ENCODE results near the gene MARCHF3.
A peak's percentile ranks its signal among the peaks of the same experiment; 100 is the strongest.

MARCHF3 gene

DNA sequence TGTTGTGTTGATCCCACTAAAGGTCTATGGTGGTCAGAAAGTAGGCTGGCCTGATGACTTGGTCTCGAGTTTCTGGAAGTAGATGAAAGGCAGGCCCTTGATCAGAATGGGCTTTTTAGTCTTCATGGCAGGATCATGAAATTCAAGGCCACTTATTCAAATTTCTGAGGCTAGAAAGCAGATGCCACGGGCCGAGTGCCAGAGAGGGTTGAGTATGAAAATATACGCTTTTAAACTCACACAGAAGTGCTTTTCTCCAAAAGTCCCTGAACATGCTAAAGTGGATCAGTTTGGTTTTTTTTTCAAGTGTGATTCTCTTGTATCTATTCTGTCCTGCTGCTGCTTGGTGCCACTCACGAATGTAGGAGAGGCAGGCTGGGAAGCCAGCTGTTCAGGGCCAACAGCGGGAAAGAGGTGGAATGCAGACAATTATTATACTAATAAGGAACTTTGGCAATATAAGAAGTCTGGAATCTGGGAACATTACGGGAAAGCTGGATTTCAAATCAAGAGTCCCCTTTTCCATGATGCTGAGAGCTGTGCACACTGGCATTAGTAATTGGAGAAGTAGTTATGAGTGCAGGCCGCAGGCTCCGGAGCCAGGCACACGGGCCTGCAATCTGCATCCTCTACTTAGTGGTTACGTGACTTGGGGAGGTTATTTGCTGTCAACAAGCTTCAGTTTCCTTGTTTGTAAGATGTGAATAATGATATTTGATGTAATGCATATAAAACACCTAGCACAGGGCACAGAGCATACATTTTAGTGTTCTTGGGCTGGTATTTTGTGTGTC, 157.6 kb downstream of the MARCHF3 start:
- DNase-seq = no peak
- Histone ChIP-seq H3K9me3 (ENCODE audit: control insufficient read depth, low read length) (no peaks in the 10 kb centered on the region), H3K27ac (ENCODE audit: insufficient read depth, low read length, poor library complexity, severe bottlenecking) (no peak overlapping the region), H3K4me1 (ENCODE audit: control insufficient read depth, insufficient read depth, low read length, poor library complexity, severe bottlenecking) (no peaks in the 10 kb centered on the region), H3K4me3 (ENCODE audit: insufficient read depth, low read depth, low read length, poor library complexity, severe bottlenecking) (no peak overlapping the region), H3K36me3 (ENCODE audit: control insufficient read depth, insufficient read depth, low read length) (no peaks in the 10 kb centered on the region), H3K27me3 (replicated peaks; ENCODE audit: control insufficient read depth, insufficient read depth, low read length, poor library complexity, severe bottlenecking) (no peaks in the 10 kb centered on the region)

- no peaks in the 10 kb centered on the region for H3K36me3 ChIP-seq (ENCODE audit: control insufficient read depth, insufficient read depth, low read length)
- no peak for DNase-seq
- H3K27ac ChIP-seq (ENCODE audit: insufficient read depth, low read length, poor library complexity, severe bottlenecking) = no peak overlapping the region
- no peaks in the 10 kb centered on the region for H3K4me1 ChIP-seq (ENCODE audit: control insufficient read depth, insufficient read depth, low read length, poor library complexity, severe bottlenecking)
- no peak overlapping the region for H3K4me3 ChIP-seq (ENCODE audit: insufficient read depth, low read depth, low read length, poor library complexity, severe bottlenecking)
- H3K27me3 ChIP-seq (replicated peaks; ENCODE audit: control insufficient read depth, insufficient read depth, low read length, poor library complexity, severe bottlenecking) = no peaks in the 10 kb centered on the region
- no peaks in the 10 kb centered on the region for H3K9me3 ChIP-seq (ENCODE audit: control insufficient read depth, low read length)
Observed at GRCh38 chr5:126871441-126871840, 158.9 kb downstream of the MARCHF3 start.

- no peaks in the 10 kb centered on the region for H3K36me3 ChIP-seq (ENCODE audit: control insufficient read depth, insufficient read depth, low read length)
- H3K4me3 ChIP-seq (ENCODE audit: insufficient read depth, low read depth, low read length, poor library complexity, severe bottlenecking) = peak overlapping the region; percentile 20
- H3K27ac ChIP-seq (ENCODE audit: insufficient read depth, low read length, poor library complexity, severe bottlenecking) = no peak overlapping the region
- H3K27me3 ChIP-seq (replicated peaks; ENCODE audit: control insufficient read depth, insufficient read depth, low read length, poor library complexity, severe bottlenecking) = no peaks in the 10 kb centered on the region
- DNase-seq = no peak
- H3K4me1 ChIP-seq (ENCODE audit: control insufficient read depth, insufficient read depth, low read length, poor library complexity, severe bottlenecking) = no peaks in the 10 kb centered on the region
- no peaks in the 10 kb centered on the region for H3K9me3 ChIP-seq (ENCODE audit: control insufficient read depth, low read length)
Observed at GRCh38 chr5:126869005-126869451, 161.3 kb downstream of the MARCHF3 start.

DNA sequence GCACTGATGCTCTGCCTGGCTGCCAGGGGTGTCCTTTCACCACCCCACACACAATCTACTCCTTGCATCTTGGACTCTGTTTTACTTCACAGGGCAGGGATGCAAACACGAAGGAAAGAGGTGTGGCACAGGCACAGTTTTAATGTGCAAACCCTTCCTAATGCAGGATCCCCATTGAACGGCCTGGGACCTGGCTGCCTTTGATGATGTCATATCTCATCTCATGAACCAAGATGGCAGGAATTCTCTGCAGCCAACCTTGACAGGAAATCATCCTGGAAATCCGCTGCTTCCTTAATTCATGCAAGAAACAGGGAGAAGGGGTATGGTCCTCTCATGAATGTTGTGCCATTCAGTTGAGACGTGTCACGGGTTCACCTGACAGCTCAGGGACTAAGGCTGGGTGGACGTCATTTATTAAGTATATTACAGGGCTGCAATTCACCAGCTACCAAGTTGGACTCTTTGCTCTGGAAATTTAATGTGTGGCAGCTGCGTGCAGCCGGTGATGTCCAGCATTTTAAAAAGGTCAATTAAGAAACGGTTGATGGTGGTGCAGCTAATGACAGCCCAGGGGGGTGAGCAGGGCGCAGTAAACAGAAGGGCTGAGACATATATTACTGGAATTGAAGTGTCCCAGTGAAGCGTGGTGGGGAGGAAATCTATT, 161.9 kb downstream of the MARCHF3 start:
- Histone ChIP-seq H3K27me3 (replicated peaks; ENCODE audit: control insufficient read depth, insufficient read depth, low read length, poor library complexity, severe bottlenecking) (no peaks in the 10 kb centered on the region), H3K4me3 (ENCODE audit: insufficient read depth, low read depth, low read length, poor library complexity, severe bottlenecking) (no peak overlapping the region), H3K27ac (ENCODE audit: insufficient read depth, low read length, poor library complexity, severe bottlenecking) (no peak overlapping the region), H3K4me1 (ENCODE audit: control insufficient read depth, insufficient read depth, low read length, poor library complexity, severe bottlenecking) (no peaks in the 10 kb centered on the region), H3K36me3 (ENCODE audit: control insufficient read depth, insufficient read depth, low read length) (no peaks in the 10 kb centered on the region), H3K9me3 (ENCODE audit: control insufficient read depth, low read length) (no peaks in the 10 kb centered on the region)
- no peak for DNase-seq

DNA sequence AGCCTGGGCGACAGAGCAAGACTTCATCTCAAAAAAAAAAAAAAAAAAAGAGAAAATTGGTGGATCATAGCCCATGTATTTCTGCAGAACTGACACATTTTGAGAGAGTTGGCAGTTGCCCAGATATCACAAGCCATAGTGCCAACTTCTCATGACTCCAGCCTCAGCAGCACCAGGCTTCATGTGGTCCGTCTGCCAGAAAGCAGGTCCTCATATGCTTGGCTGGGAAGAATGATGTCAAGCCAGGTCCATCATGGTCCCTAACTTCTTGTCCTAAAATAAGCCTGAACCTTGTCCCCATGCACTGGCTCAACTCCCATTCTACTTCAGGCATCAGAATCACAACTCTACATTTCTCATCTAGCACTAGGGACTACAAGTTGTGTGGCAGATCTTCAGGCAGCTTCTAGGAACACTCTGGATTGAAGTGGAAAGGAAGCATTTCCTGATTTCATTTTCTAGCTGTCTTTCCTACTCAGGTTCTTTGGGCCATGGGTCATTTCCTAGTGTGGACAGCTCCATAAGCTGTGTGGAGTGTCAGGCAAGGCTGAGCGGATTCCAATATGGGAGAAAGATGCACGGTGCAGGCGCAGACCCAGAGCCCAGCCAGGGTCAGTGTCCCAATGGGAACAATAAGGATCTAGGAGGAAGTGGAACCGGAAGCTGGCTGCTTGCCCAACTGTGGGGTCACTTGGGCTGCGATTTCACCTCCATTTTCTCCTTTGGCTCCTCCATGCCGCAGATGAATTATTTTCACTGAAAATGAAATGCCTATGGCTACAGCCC, 163.3 kb downstream of the MARCHF3 start:
- Histone ChIP-seq H3K27me3 (replicated peaks; ENCODE audit: control insufficient read depth, insufficient read depth, low read length, poor library complexity, severe bottlenecking) (no peaks in the 10 kb centered on the region), H3K4me1 (ENCODE audit: control insufficient read depth, insufficient read depth, low read length, poor library complexity, severe bottlenecking) (no peaks in the 10 kb centered on the region), H3K36me3 (ENCODE audit: control insufficient read depth, insufficient read depth, low read length) (no peaks in the 10 kb centered on the region), H3K9me3 (ENCODE audit: control insufficient read depth, low read length) (no peaks in the 10 kb centered on the region), H3K27ac (ENCODE audit: insufficient read depth, low read length, poor library complexity, severe bottlenecking) (no peak overlapping the region), H3K4me3 (ENCODE audit: insufficient read depth, low read depth, low read length, poor library complexity, severe bottlenecking) (no peak overlapping the region)
- no peak for DNase-seq

GRCh38 chr5:126865299-126865698, 165.1 kb downstream of the MARCHF3 start:
- DNase-seq = no peak
- Histone ChIP-seq H3K27ac (ENCODE audit: insufficient read depth, low read length, poor library complexity, severe bottlenecking) (no peak overlapping the region), H3K4me3 (ENCODE audit: insufficient read depth, low read depth, low read length, poor library complexity, severe bottlenecking) (no peak overlapping the region), H3K9me3 (ENCODE audit: control insufficient read depth, low read length) (no peaks in the 10 kb centered on the region), H3K4me1 (ENCODE audit: control insufficient read depth, insufficient read depth, low read length, poor library complexity, severe bottlenecking) (no peaks in the 10 kb centered on the region), H3K36me3 (ENCODE audit: control insufficient read depth, insufficient read depth, low read length) (no peaks in the 10 kb centered on the region), H3K27me3 (replicated peaks; ENCODE audit: control insufficient read depth, insufficient read depth, low read length, poor library complexity, severe bottlenecking) (no peaks in the 10 kb centered on the region)

- H3K9me3 ChIP-seq (ENCODE audit: control insufficient read depth, low read length) = no peaks in the 10 kb centered on the region
- no peaks in the 10 kb centered on the region for H3K36me3 ChIP-seq (ENCODE audit: control insufficient read depth, insufficient read depth, low read length)
- DNase-seq = no peak
- H3K27ac ChIP-seq (ENCODE audit: insufficient read depth, low read length, poor library complexity, severe bottlenecking) = no peak overlapping the region
- no peaks in the 10 kb centered on the region for H3K4me1 ChIP-seq (ENCODE audit: control insufficient read depth, insufficient read depth, low read length, poor library complexity, severe bottlenecking)
- H3K4me3 ChIP-seq (ENCODE audit: insufficient read depth, low read depth, low read length, poor library complexity, severe bottlenecking) = no peak overlapping the region
- no peaks in the 10 kb centered on the region for H3K27me3 ChIP-seq (replicated peaks; ENCODE audit: control insufficient read depth, insufficient read depth, low read length, poor library complexity, severe bottlenecking)
Observed at GRCh38 chr5:126864042-126864688, 166.2 kb downstream of the MARCHF3 start.

GRCh38 chr5:126863402-126863801, 167.0 kb downstream of the MARCHF3 start:
- H3K27ac ChIP-seq (ENCODE audit: insufficient read depth, low read length, poor library complexity, severe bottlenecking) = no peak overlapping the region
- no peaks in the 10 kb centered on the region for H3K36me3 ChIP-seq (ENCODE audit: control insufficient read depth, insufficient read depth, low read length)
- H3K4me1 ChIP-seq (ENCODE audit: control insufficient read depth, insufficient read depth, low read length, poor library complexity, severe bottlenecking) = no peaks in the 10 kb centered on the region
- no peaks in the 10 kb centered on the region for H3K27me3 ChIP-seq (replicated peaks; ENCODE audit: control insufficient read depth, insufficient read depth, low read length, poor library complexity, severe bottlenecking)
- no peak for DNase-seq
- H3K4me3 ChIP-seq (ENCODE audit: insufficient read depth, low read depth, low read length, poor library complexity, severe bottlenecking) = no peak overlapping the region
- no peaks in the 10 kb centered on the region for H3K9me3 ChIP-seq (ENCODE audit: control insufficient read depth, low read length)

DNA sequence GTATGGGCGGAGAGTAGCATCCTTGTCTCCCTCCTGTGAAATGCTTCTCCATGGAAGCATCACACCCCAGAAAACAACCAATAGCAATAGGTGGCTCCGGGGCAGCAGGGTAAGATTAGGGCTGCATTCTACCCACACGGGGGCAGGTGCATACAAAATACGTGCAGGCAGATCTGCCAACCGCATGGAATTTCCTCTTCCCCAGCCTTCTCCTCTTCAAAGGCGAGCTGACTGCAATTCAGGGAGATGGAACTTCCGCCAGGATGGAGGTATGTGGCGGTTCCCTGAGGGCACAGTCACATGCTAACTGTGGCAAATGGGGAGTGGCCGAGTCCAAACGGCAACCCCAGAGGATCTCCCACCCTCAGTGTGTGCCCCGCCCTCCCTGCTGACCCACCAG, 171.9 kb downstream of the MARCHF3 start:
- Histone ChIP-seq H3K4me3 (ENCODE audit: insufficient read depth, low read depth, low read length, poor library complexity, severe bottlenecking) (no peak overlapping the region), H3K9me3 (ENCODE audit: control insufficient read depth, low read length) (no peaks in the 10 kb centered on the region), H3K27ac (ENCODE audit: insufficient read depth, low read length, poor library complexity, severe bottlenecking) (no peak overlapping the region), H3K4me1 (ENCODE audit: control insufficient read depth, insufficient read depth, low read length, poor library complexity, severe bottlenecking) (peaks cover 4% of the 10 kb centered on the region), H3K36me3 (ENCODE audit: control insufficient read depth, insufficient read depth, low read length) (no peaks in the 10 kb centered on the region), H3K27me3 (replicated peaks; ENCODE audit: control insufficient read depth, insufficient read depth, low read length, poor library complexity, severe bottlenecking) (no peaks in the 10 kb centered on the region)
- no peak for DNase-seq

Measured in effector memory CD4-positive, alpha-beta T cell (primary cell).